RWPE1 (cell line): ENCODE results near the gene SLC12A7.

Experiments used
- CTCF ChIA-PET: fragments of 350-600 bp; sonication (Branson Sonifier 250); formaldehyde crosslinking; extraction: SDS; loops from one replicate; lab custom pipeline; 2021; lab: Yijun Ruan, JAX
- POLR2A ChIA-PET: fragments of 400-600 bp; formaldehyde crosslinking; extraction: SDS; loops from one replicate; lab custom pipeline; 2020; ENCODE audit warnings: antibody characterized with exemption; ENCODE audit not compliant: low non-redundant PET; lab: Yijun Ruan, JAX
- DNase-seq: peaks from one replicate; pipeline ENCODE4 v3.0.0; 2012; ENCODE audit warnings: low spot score
- H3K27ac ChIP-seq: fragments of 450-650 bp; 2 replicates; pipeline ENCODE4 v1.5.1; 2017
- TF ChIP-seq, protein P1 (sequence below): fragments of 450-650 bp; conservative IDR thresholded peaks from 2 replicates; pipeline ENCODE4 v1.5.1; 2017; ENCODE audit warnings: low read depth, mild to moderate bottlenecking

SLC12A7 gene

DNA sequence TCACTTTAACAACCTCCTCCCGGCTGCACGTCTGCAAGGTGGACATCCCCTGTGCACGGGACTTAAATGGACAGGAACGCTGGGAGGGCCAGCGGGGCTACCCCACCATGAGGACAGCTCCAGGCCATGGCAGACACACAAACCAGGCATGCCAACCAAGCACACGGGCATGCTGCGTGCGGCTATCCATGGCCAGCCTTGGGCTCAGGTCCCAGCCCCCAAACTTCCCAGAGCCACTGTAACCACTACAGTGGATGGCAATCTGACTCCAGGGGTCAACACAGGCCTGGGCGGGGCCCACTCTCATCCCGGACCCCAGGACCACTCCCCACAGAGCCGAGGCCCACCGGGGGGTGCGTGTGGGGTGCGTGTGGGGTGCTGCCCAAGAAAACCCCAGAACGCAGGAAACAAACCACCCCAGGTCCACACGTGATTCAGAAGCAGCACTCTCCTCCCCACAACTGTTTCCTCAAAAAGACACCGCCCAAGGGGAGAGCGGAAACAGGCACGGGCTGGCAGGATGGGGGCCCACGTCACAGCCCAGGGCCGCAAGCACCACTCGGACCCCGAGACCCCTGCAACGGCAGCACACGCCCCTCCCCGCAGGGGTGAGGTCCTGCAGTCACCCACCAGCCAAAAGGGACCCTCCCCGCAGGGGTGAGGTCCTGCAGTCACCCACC, 7.4 kb downstream of the SLC12A7 start:
- TF ChIP-seq, protein P1, sequence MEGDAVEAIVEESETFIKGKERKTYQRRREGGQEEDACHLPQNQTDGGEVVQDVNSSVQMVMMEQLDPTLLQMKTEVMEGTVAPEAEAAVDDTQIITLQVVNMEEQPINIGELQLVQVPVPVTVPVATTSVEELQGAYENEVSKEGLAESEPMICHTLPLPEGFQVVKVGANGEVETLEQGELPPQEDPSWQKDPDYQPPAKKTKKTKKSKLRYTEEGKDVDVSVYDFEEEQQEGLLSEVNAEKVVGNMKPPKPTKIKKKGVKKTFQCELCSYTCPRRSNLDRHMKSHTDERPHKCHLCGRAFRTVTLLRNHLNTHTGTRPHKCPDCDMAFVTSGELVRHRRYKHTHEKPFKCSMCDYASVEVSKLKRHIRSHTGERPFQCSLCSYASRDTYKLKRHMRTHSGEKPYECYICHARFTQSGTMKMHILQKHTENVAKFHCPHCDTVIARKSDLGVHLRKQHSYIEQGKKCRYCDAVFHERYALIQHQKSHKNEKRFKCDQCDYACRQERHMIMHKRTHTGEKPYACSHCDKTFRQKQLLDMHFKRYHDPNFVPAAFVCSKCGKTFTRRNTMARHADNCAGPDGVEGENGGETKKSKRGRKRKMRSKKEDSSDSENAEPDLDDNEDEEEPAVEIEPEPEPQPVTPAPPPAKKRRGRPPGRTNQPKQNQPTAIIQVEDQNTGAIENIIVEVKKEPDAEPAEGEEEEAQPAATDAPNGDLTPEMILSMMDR = no peak
- ChIA-PET CTCF (no interaction called here), POLR2A (no interaction called here)
- H3K27ac ChIP-seq = peak overlapping the region; percentile 45
- no peak for DNase-seq

- TF ChIP-seq, protein P1 = no peak
- peak overlapping the region; percentile 45 for H3K27ac ChIP-seq
- CTCF ChIA-PET = no interaction called here
- DNase-seq = no peak
- POLR2A ChIA-PET = no interaction called here
Measured at GRCh38 chr5:1103505-1104326, 8.1 kb downstream of the SLC12A7 start.

GRCh38 chr5:1103093-1103492, 8.8 kb downstream of the SLC12A7 start:
- POLR2A ChIA-PET = no interaction called here
- CTCF ChIA-PET = no interaction called here
- H3K27ac ChIP-seq = peak overlapping the region; percentile 45
- DNase-seq = no peak
- TF ChIP-seq, protein P1 = no peak

- H3K27ac ChIP-seq = peak overlapping the region; percentile 45
- POLR2A ChIA-PET = no interaction called here
- TF ChIP-seq, protein P1 = no peak
- no peak for DNase-seq
- CTCF ChIA-PET = interaction anchor here (0.5 to 0.7 kb wide), 3 partner anchors 30 to 209 kb away, joined by 4 to 6 read pairs (median 5); no protein-coding TSS in a partner anchor
Measured at GRCh38 chr5:1101961-1102713, 9.7 kb downstream of the SLC12A7 start.

GRCh38 chr5:1100664-1101574, 10.9 kb downstream of the SLC12A7 start:
- TF ChIP-seq, protein P1 = no peak
- DNase-seq = no peak
- H3K27ac ChIP-seq = peak overlapping the region; percentile 8; the same call in 1 of the 2 replicates
- CTCF ChIA-PET = interaction anchor here (0.5 to 0.7 kb wide), 3 partner anchors 9 to 544 kb away, joined by 3 to 6 read pairs (median 4); no protein-coding TSS in a partner anchor
- POLR2A ChIA-PET = no interaction called here
